OCI-M2 (cell line): ENCODE results near the gene TAF7.
"Not testable (repeated sequence)": the region's sequence is repeated elsewhere in the genome, so short reads cannot be mapped to it uniquely, and the experiment has no call there.

Experiments
- DNase-seq: peaks from one replicate; lab custom pipeline; 2025; ENCODE audit not compliant: unreplicated experiment; lab: John Stamatoyannopoulos, UW

The TAF7 gene

GRCh38 chr5:141338538-141339306, 18.1 kb upstream of the TAF7 start, which contains the start of gene PCDHGA2:
Gene PCDHGA2 (plus strand): TSS chr5:141338760.
- no peak for DNase-seq

- not testable (repeated sequence) for DNase-seq
Measured at GRCh38 chr5:141332571-141332970, 12.0 kb upstream of the TAF7 start.

GRCh38 chr5:141330299-141331080, 9.9 kb upstream of the TAF7 start, which contains the start of gene PCDHGA1:
Gene PCDHGA1 (plus strand): TSS chr5:141330514.
- DNase-seq: no peak

GRCh38 chr5:141328231-141328630, 7.6 kb upstream of the TAF7 start:
- DNase-seq: no peak

- DNase-seq: no peak
Measured at GRCh38 chr5:141326088-141326854, 5.7 kb upstream of the TAF7 start.

- DNase-seq: no peak
Measured at GRCh38 chr5:141322261-141322660, 1.7 kb upstream of the TAF7 start.

- DNase-seq: no peak
Measured at GRCh38 chr5:141319699-141320098, 885 bp downstream of the TAF7 start.

- DNase-seq: no peak
Measured at GRCh38 chr5:141319202-141319601, 1.4 kb downstream of the TAF7 start.

- DNase-seq: not testable (repeated sequence)
Measured at GRCh38 chr5:141316963-141317362, 3.6 kb downstream of the TAF7 start.

GRCh38 chr5:141313711-141314110, 6.9 kb downstream of the TAF7 start:
- DNase-seq: no peak

GRCh38 chr5:141306630-141307029, 14.0 kb downstream of the TAF7 start:
- no peak for DNase-seq

- DNase-seq: no peak
Measured at GRCh38 chr5:141303756-141304155, 16.8 kb downstream of the TAF7 start, which contains the start of gene SLC25A2. Gene SLC25A2 (minus strand): TSS chr5:141304049. CDS start chr5:141303865, 184 bp downstream.

GRCh38 chr5:141298376-141298775, 22.2 kb downstream of the TAF7 start:
- DNase-seq: peak; percentile 31

- DNase-seq: no peak
Measured at GRCh38 chr5:141272906-141273305, 47.7 kb downstream of the TAF7 start.

GRCh38 chr5:141269195-141269594, 51.4 kb downstream of the TAF7 start:
- no peak for DNase-seq
